WTC11 (cell line): ENCODE results near the gene METRN. TPM values are rescaled to one million over a fixed set of nuclear protein-coding genes. Genes with fewer than 3 reads are reported as not detected.

Source experiments
- ATF6 ChIP-seq: sonication (generic); formaldehyde crosslinking; IDR thresholded peaks from 2 replicates; pipeline ENCODE4 v1.8.1; 2023; ENCODE audit warnings: mild to moderate bottlenecking, missing genetic modification reagents
- ESRRA ChIP-seq: sonication (generic); formaldehyde crosslinking; IDR thresholded peaks from 2 replicates; pipeline ENCODE4 v1.8.1; 2022; ENCODE audit warnings: mild to moderate bottlenecking, missing genetic modification reagents, borderline replicate concordance
- IRF2 ChIP-seq: sonication (generic); formaldehyde crosslinking; IDR thresholded peaks from 2 replicates; pipeline ENCODE4 v1.8.0; 2022; ENCODE audit warnings: low read depth, missing genetic modification reagents, borderline replicate concordance
- MAX ChIP-seq: sonication (generic); formaldehyde crosslinking; IDR thresholded peaks from 2 replicates; pipeline ENCODE4 v1.8.0; 2022; ENCODE audit warnings: mild to moderate bottlenecking, missing genetic modification reagents
- MXD4 ChIP-seq: fragments of 250-450 bp; sonication (Bioruptor Pico); IDR thresholded peaks from 2 replicates; pipeline ENCODE4 v1.8.0; 2021; ENCODE audit warnings: mild to moderate bottlenecking, moderate library complexity, borderline replicate concordance
- NR2C2 ChIP-seq: sonication (generic); formaldehyde crosslinking; IDR thresholded peaks from 2 replicates; pipeline ENCODE4 v1.8.0; 2022; ENCODE audit warnings: mild to moderate bottlenecking, missing genetic modification reagents
- NR3C1 ChIP-seq: sonication (generic); formaldehyde crosslinking; conservative IDR thresholded peaks from 2 replicates; pipeline ENCODE4 v1.8.1; 2023; ENCODE audit warnings: low read depth, mild to moderate bottlenecking, missing genetic modification reagents
- TP53 ChIP-seq: sonication (generic); formaldehyde crosslinking; IDR thresholded peaks from 2 replicates; pipeline ENCODE4 v1.8.1; 2023; ENCODE audit warnings: mild to moderate bottlenecking, missing genetic modification reagents
- USF1 ChIP-seq: sonication (generic); formaldehyde crosslinking; IDR thresholded peaks from 2 replicates; pipeline ENCODE4 v1.8.0; 2022; ENCODE audit warnings: mild to moderate bottlenecking, missing genetic modification reagents
- ZNF263 ChIP-seq: sonication (generic); formaldehyde crosslinking; IDR thresholded peaks from 2 replicates; pipeline ENCODE4 v1.8.1; 2022; ENCODE audit warnings: low read depth, mild to moderate bottlenecking, moderate library complexity, missing genetic modification reagents
- ZNF281 ChIP-seq: sonication (generic); formaldehyde crosslinking; IDR thresholded peaks from 2 replicates; pipeline ENCODE4 v1.8.0; 2023; ENCODE audit warnings: mild to moderate bottlenecking, missing genetic modification reagents
- ZNF317 ChIP-seq: sonication (generic); formaldehyde crosslinking; IDR thresholded peaks from 2 replicates; pipeline ENCODE4 v1.8.1; 2023; ENCODE audit warnings: low read depth, mild to moderate bottlenecking, moderate library complexity, missing genetic modification reagents, borderline replicate concordance
- ZNF423 ChIP-seq: fragments of 250-450 bp; sonication (Bioruptor Pico); IDR thresholded peaks from 2 replicates; pipeline ENCODE4 v2.1.2; 2022; ENCODE audit warnings: mild to moderate bottlenecking, moderate library complexity
- ZNF425 ChIP-seq: fragments of 250-450 bp; sonication (Bioruptor Pico); conservative IDR thresholded peaks from 2 replicates; pipeline ENCODE4 v1.9.0; 2021; ENCODE audit warnings: mild to moderate bottlenecking
- total RNA-seq: library from RNA; stranded (reverse); gene quantifications from 3 replicates; pipeline ENCODE4 v1.2.3, GENCODE V29; 2021
- TF ChIP-seq, protein P1 (sequence below): sonication (generic); formaldehyde crosslinking; IDR thresholded peaks from 2 replicates; pipeline ENCODE4 v1.8.1; 2022; ENCODE audit warnings: low read depth, mild to moderate bottlenecking, moderate library complexity, missing genetic modification reagents, borderline replicate concordance
- TF ChIP-seq, protein P2 (sequence below): sonication (generic); formaldehyde crosslinking; IDR thresholded peaks from 2 replicates; pipeline ENCODE4 v1.8.1; 2023; ENCODE audit warnings: mild to moderate bottlenecking, missing genetic modification reagents
- TF ChIP-seq, protein P3 (sequence below): fragments of 200-600 bp; IDR thresholded peaks from 2 replicates; pipeline ENCODE4 v1.8.0; 2022; ENCODE audit warnings: antibody characterized with exemption
- TF ChIP-seq, protein P4 (sequence below): sonication (generic); formaldehyde crosslinking; IDR thresholded peaks from 2 replicates; pipeline ENCODE4 v1.8.0; 2023; ENCODE audit warnings: missing genetic modification reagents, mild to moderate bottlenecking, borderline replicate concordance
- TF ChIP-seq, protein P5 (sequence below): sonication (generic); formaldehyde crosslinking; IDR thresholded peaks from 2 replicates; pipeline ENCODE4 v1.8.1; 2023; ENCODE audit warnings: mild to moderate bottlenecking, missing genetic modification reagents, moderate library complexity

Gene METRN
- total RNA-seq, 1 experiment from 2014 or later: 30.9 TPM

DNA sequence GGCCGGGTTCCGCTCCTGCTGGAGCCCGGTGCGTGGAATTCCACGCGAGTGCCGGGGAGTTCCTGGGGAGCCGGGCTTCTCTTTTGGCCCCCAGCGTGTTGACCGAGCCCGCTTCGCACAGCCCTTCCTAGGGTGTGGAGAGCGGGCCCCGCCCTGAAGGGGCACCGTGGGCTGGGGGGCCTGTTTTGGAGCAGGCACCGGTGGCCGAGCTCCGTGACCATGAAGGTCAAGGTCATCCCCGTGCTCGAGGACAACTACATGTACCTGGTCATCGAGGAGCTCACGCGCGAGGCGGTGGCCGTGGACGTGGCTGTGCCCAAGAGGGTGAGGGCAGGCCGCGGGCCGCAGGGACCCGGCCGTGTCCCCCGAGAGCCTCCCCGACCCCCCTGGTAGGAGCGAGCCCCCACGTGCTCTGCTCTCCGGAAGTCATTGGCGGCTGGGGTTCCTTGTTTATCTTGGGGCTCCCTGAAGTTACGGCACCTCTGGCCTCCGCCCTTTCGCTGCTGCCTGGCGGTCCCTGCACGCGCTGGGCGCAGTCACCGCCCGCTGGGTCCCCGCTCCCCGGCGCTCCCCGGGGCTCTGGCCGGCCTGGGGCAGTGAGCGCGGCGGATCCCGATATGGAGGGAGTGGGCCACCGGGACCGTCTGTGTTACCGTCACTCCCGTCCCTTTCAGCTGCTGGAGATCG lies 12.5 kb downstream of the METRN start (continued):
- no peak for TF ChIP-seq ZNF263
- TF ChIP-seq, protein P1, sequence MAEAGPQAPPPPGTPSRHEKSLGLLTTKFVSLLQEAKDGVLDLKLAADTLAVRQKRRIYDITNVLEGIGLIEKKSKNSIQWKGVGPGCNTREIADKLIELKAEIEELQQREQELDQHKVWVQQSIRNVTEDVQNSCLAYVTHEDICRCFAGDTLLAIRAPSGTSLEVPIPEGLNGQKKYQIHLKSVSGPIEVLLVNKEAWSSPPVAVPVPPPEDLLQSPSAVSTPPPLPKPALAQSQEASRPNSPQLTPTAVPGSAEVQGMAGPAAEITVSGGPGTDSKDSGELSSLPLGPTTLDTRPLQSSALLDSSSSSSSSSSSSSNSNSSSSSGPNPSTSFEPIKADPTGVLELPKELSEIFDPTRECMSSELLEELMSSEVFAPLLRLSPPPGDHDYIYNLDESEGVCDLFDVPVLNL (CRISPR knock-in tag): no peak
- no peak for TF ChIP-seq MXD4 (CRISPR knock-in tag)
- TF ChIP-seq, protein P2, sequence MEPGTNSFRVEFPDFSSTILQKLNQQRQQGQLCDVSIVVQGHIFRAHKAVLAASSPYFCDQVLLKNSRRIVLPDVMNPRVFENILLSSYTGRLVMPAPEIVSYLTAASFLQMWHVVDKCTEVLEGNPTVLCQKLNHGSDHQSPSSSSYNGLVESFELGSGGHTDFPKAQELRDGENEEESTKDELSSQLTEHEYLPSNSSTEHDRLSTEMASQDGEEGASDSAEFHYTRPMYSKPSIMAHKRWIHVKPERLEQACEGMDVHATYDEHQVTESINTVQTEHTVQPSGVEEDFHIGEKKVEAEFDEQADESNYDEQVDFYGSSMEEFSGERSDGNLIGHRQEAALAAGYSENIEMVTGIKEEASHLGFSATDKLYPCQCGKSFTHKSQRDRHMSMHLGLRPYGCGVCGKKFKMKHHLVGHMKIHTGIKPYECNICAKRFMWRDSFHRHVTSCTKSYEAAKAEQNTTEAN (CRISPR knock-in tag): peak; percentile 23; the same call in 1 of the 2 replicates
- TF ChIP-seq, protein P3, sequence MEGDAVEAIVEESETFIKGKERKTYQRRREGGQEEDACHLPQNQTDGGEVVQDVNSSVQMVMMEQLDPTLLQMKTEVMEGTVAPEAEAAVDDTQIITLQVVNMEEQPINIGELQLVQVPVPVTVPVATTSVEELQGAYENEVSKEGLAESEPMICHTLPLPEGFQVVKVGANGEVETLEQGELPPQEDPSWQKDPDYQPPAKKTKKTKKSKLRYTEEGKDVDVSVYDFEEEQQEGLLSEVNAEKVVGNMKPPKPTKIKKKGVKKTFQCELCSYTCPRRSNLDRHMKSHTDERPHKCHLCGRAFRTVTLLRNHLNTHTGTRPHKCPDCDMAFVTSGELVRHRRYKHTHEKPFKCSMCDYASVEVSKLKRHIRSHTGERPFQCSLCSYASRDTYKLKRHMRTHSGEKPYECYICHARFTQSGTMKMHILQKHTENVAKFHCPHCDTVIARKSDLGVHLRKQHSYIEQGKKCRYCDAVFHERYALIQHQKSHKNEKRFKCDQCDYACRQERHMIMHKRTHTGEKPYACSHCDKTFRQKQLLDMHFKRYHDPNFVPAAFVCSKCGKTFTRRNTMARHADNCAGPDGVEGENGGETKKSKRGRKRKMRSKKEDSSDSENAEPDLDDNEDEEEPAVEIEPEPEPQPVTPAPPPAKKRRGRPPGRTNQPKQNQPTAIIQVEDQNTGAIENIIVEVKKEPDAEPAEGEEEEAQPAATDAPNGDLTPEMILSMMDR: no peak
- TF ChIP-seq ZNF425: no peak
- no peak for TF ChIP-seq IRF2 (CRISPR knock-in tag)
- TF ChIP-seq ZNF281 (CRISPR knock-in tag): no peak
- no peak for TF ChIP-seq MAX (CRISPR knock-in tag)
- no peak for TF ChIP-seq NR2C2 (CRISPR knock-in tag)
- TF ChIP-seq USF1 (CRISPR knock-in tag): peak; percentile 56; the same call in 1 of the 2 replicates
- TF ChIP-seq ZNF423 (CRISPR knock-in tag): peak; percentile 45; the same call in 1 of the 2 replicates
- no peak for TF ChIP-seq TP53 (CRISPR knock-in tag)
- TF ChIP-seq, protein P4, sequence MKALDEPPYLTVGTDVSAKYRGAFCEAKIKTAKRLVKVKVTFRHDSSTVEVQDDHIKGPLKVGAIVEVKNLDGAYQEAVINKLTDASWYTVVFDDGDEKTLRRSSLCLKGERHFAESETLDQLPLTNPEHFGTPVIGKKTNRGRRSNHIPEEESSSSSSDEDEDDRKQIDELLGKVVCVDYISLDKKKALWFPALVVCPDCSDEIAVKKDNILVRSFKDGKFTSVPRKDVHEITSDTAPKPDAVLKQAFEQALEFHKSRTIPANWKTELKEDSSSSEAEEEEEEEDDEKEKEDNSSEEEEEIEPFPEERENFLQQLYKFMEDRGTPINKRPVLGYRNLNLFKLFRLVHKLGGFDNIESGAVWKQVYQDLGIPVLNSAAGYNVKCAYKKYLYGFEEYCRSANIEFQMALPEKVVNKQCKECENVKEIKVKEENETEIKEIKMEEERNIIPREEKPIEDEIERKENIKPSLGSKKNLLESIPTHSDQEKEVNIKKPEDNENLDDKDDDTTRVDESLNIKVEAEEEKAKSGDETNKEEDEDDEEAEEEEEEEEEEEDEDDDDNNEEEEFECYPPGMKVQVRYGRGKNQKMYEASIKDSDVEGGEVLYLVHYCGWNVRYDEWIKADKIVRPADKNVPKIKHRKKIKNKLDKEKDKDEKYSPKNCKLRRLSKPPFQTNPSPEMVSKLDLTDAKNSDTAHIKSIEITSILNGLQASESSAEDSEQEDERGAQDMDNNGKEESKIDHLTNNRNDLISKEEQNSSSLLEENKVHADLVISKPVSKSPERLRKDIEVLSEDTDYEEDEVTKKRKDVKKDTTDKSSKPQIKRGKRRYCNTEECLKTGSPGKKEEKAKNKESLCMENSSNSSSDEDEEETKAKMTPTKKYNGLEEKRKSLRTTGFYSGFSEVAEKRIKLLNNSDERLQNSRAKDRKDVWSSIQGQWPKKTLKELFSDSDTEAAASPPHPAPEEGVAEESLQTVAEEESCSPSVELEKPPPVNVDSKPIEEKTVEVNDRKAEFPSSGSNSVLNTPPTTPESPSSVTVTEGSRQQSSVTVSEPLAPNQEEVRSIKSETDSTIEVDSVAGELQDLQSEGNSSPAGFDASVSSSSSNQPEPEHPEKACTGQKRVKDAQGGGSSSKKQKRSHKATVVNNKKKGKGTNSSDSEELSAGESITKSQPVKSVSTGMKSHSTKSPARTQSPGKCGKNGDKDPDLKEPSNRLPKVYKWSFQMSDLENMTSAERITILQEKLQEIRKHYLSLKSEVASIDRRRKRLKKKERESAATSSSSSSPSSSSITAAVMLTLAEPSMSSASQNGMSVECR: no peak
- TF ChIP-seq NR3C1 (CRISPR knock-in tag): no peak
- TF ChIP-seq ESRRA (CRISPR knock-in tag): peak; percentile 28; the same call in 1 of the 2 replicates
- TF ChIP-seq ATF6 (CRISPR knock-in tag): no peak
- TF ChIP-seq, protein P5, sequence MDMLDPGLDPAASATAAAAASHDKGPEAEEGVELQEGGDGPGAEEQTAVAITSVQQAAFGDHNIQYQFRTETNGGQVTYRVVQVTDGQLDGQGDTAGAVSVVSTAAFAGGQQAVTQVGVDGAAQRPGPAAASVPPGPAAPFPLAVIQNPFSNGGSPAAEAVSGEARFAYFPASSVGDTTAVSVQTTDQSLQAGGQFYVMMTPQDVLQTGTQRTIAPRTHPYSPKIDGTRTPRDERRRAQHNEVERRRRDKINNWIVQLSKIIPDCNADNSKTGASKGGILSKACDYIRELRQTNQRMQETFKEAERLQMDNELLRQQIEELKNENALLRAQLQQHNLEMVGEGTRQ (CRISPR knock-in tag): peak; percentile 48
- TF ChIP-seq ZNF317: no peak
